Thoracic aorta (tissue), 2 donors: Measurements from ENCODE around the gene FIGLA. TPM values are rescaled to one million over a fixed set of nuclear protein-coding genes. Genes with fewer than 3 reads are reported as not detected.

Source experiments
- ATAC-seq: fragments of 150-250 bp; one replicate; pipeline ENCODE4 v1.8.0; 2017; ENCODE audit warnings: low read depth; ENCODE audit not compliant: insufficient number of reproducible peaks, low FRiP score
- DNase-seq: peaks from one replicate; pipeline ENCODE4 v3.0.0-alpha.2; 2020; ENCODE audit warnings: low spot score
- H3K27ac ChIP-seq, 2 donors: fragments of 200-600 bp; sonication (generic); 1 replicate in 1 of 2; 2 replicates in 1 of 2; pipeline ENCODE4 v1.5.1; 2016; ENCODE audit warnings: mild to moderate bottlenecking in 2 of 2, moderate library complexity in 2 of 2
- H3K27me3 ChIP-seq: fragments of 200-600 bp; sonication (generic); replicated peaks from 2 replicates; pipeline ENCODE4 v1.6.0; 2016; ENCODE audit warnings: mild to moderate bottlenecking; ENCODE audit not compliant: insufficient read depth
- H3K36me3 ChIP-seq: fragments of 200-600 bp; sonication (generic); one replicate; pipeline ENCODE4 v1.5.1; 2016
- H3K4me1 ChIP-seq, 2 donors: fragments of 200-600 bp; sonication (generic); 1 replicate in 1 of 2; 2 replicates in 1 of 2; pipeline versions ENCODE4 v1.5.1 to v1.6.0; 2016; ENCODE audit warnings: low read depth in 2 of 2, mild to moderate bottlenecking in 1 of 2; ENCODE audit not compliant: control insufficient read depth in 1 of 2
- H3K4me3 ChIP-seq: fragments of 200-600 bp; sonication (generic); 2 replicates; pipeline ENCODE4 v1.5.1; 2016; ENCODE audit warnings: mild to moderate bottlenecking
- H3K9me3 ChIP-seq: fragments of 200-600 bp; sonication (generic); 2 replicates; pipeline ENCODE4 v1.5.1; 2016
- CTCF ChIP-seq: fragments of 200-600 bp; sonication (generic); IDR thresholded peaks from one replicate; pipeline ENCODE4 v1.5.1; 2019; ENCODE audit warnings: antibody characterized with exemption
- total RNA-seq, 2 donors: library from RNA; depleted of rRNA; stranded (reverse); fragments of >200 nt; gene quantifications; one replicate each; pipeline versions ENCODE4 v1.1.0 to v1.2.3, GENCODE V29; 2016

Gene FIGLA
- total RNA-seq, 2 donors from 2014 or later = not detected

GRCh38 chr2:70793450-70793849 is 3.0 kb upstream of the FIGLA start:
- H3K4me3 ChIP-seq = no peak overlapping the region
- no peak for TF ChIP-seq CTCF
- no peaks in the 10 kb centered on the region for H3K9me3 ChIP-seq
- peaks cover 0 to 13% of the 10 kb centered on the region in 2 donors for H3K4me1 ChIP-seq
- ATAC-seq = no peak
- H3K27ac ChIP-seq = no peak overlapping the region
- H3K27me3 ChIP-seq = no peaks in the 10 kb centered on the region
- no peaks in the 10 kb centered on the region for H3K36me3 ChIP-seq
- no peak for DNase-seq

- Histone ChIP-seq H3K4me1 (peaks cover 0 to 13% of the 10 kb centered on the region in 2 donors), H3K27ac (no peak overlapping the region), H3K27me3 (no peaks in the 10 kb centered on the region), H3K4me3 (peak overlapping the region; percentile 51), H3K9me3 (no peaks in the 10 kb centered on the region), H3K36me3 (no peaks in the 10 kb centered on the region)
- TF ChIP-seq CTCF = peak; percentile 12
- no peak for ATAC-seq
- no peak for DNase-seq
Measured at GRCh38 chr2:70789304-70790135, 923 bp downstream of the FIGLA start.

- TF ChIP-seq CTCF = no peak
- H3K4me3 ChIP-seq = no peak overlapping the region
Measured at GRCh38 chr2:70785137-70785911, 5.1 kb downstream of the FIGLA start.

GRCh38 chr2:70784320-70784719 is 6.1 kb downstream of the FIGLA start:
- H3K27ac ChIP-seq = no peak overlapping the region
- ATAC-seq (no peak), DNase-seq (no peak)
- peaks cover 0 to under 1% of the 10 kb centered on the region in 2 donors for H3K4me1 ChIP-seq
- no peak overlapping the region for H3K4me3 ChIP-seq
- H3K9me3 ChIP-seq = no peaks in the 10 kb centered on the region
- TF ChIP-seq CTCF = no peak
- no peaks in the 10 kb centered on the region for H3K27me3 ChIP-seq
- no peaks in the 10 kb centered on the region for H3K36me3 ChIP-seq

More at GRCh38 chr2:70785137-70785911, 5.1 kb downstream of the FIGLA start:
- H3K36me3 ChIP-seq = no peaks in the 10 kb centered on the region
- ATAC-seq (no peak), DNase-seq (no peak)
- no peak overlapping the region for H3K27ac ChIP-seq
- no peaks in the 10 kb centered on the region for H3K9me3 ChIP-seq
- H3K4me1 ChIP-seq = peaks cover 0 to 10% of the 10 kb centered on the region in 2 donors
- H3K27me3 ChIP-seq = no peaks in the 10 kb centered on the region

- Histone ChIP-seq H3K27ac (no peak overlapping the region), H3K4me1 (no peaks in the 10 kb centered on the region), H3K4me3 (no peak overlapping the region), H3K9me3 (no peaks in the 10 kb centered on the region), H3K36me3 (no peaks in the 10 kb centered on the region), H3K27me3 (no peaks in the 10 kb centered on the region)
- ATAC-seq (no peak), DNase-seq (no peak)
- no peak for TF ChIP-seq CTCF
Measured at GRCh38 chr2:70779911-70780545, 10.4 kb downstream of the FIGLA start.
